B cell (primary cell): Measurements from ENCODE around the gene CNTNAP2. TPM values are rescaled to one million over a fixed set of nuclear protein-coding genes. Genes with fewer than 3 reads are reported as not detected.

Experiments
- ATAC-seq: fragments of 200-7000 bp; cut with Tn5 transposase; one replicate; pipeline ENCODE4 v1.10.0; 2021; ENCODE audit warnings: low read depth, mild to moderate bottlenecking, moderate number of reproducible peaks, moderate library complexity
- CTCF ChIA-PET: fragments of 350-600 bp; sonication (Branson Sonifier 250); formaldehyde crosslinking; loops from one replicate; lab custom pipeline; 2021; ENCODE audit warnings: antibody characterized with exemption, inconsistent platforms; lab: Charles Lee
- POLR2A ChIA-PET: fragments of 350-600 bp; sonication (Branson Sonifier 250); formaldehyde crosslinking; loops from one replicate; lab custom pipeline; 2021; ENCODE audit warnings: antibody characterized with exemption; lab: Charles Lee
- DNase-seq: peaks from one replicate; pipeline ENCODE4 v3.0.0; 2013
- H2AFZ ChIP-seq: 2 replicates; pipeline ENCODE4 v1.6.1; 2012; ENCODE audit warnings: mild to moderate bottlenecking, low read depth, low read length; ENCODE audit not compliant: insufficient read depth, poor library complexity, severe bottlenecking
- H3K27ac ChIP-seq, 2 donors: 1 replicate in 1 of 2; 2 replicates in 1 of 2; pipeline ENCODE4 v1.5.1; 2012 to 2013; ENCODE audit warnings: low read length in 2 of 2, mild to moderate bottlenecking in 2 of 2, moderate library complexity in 1 of 2
- H3K27me3 ChIP-seq, 4 experiments: fragments of 200-600 bp in 1 of 4; sonication (generic) in 1 of 4; replicated peaks in 1 of 4; 1 replicate in 2 of 4; 2 replicates in 2 of 4; pipeline versions ENCODE4 v1.6.1 to v1.7.0; 2013 to 2016; ENCODE audit warnings: low read length in 3 of 4, mild to moderate bottlenecking in 2 of 4, mixed read lengths in 1 of 4, moderate library complexity in 1 of 4; ENCODE audit not compliant: insufficient read depth in 4 of 4, control insufficient read depth in 3 of 4; ENCODE audit errors: control extremely low read depth in 1 of 4
- H3K36me3 ChIP-seq, 2 experiments: replicated peaks in 1 of 2; 1 replicate in 1 of 2; 2 replicates in 1 of 2; pipeline versions ENCODE4 v1.6.1 to v1.7.1; 2013; ENCODE audit warnings: low read length in 1 of 2; ENCODE audit not compliant: insufficient read depth in 2 of 2, control insufficient read depth in 1 of 2; ENCODE audit errors: control extremely low read depth in 1 of 2, extremely low read depth in 1 of 2
- H3K4me1 ChIP-seq, 2 donors: fragments of 200-600 bp in 1 of 2; sonication (generic) in 1 of 2; 1 replicate in 1 of 2; 2 replicates in 1 of 2; pipeline versions ENCODE4 v1.5.1 to v1.6.1; 2013 to 2017; ENCODE audit warnings: low read length in 2 of 2; ENCODE audit not compliant: control insufficient read depth in 2 of 2, insufficient read depth in 2 of 2
- H3K4me2 ChIP-seq: replicated peaks from 2 replicates; pipeline ENCODE3; 2012; ENCODE audit warnings: mild to moderate bottlenecking, low read depth, low read length; ENCODE audit not compliant: poor library complexity, severe bottlenecking
- H3K4me3 ChIP-seq, 5 experiments: fragments of 200-600 bp in 1 of 5; sonication (generic) in 1 of 5; 1 replicate in 3 of 5; 2 replicates in 2 of 5; pipeline versions ENCODE4 v1.5.1 to v1.7.0; 2011 to 2016; ENCODE audit warnings: low read length in 4 of 5, mild to moderate bottlenecking in 4 of 5, low read depth in 2 of 5, control low read depth in 1 of 5, moderate library complexity in 1 of 5; ENCODE audit not compliant: insufficient read depth in 1 of 5; ENCODE audit errors: control extremely low read depth in 1 of 5, extremely low read depth in 1 of 5
- H3K79me2 ChIP-seq: fragments of 200-600 bp; sonication (generic); one replicate; pipeline ENCODE4 v1.6.0; 2016; ENCODE audit warnings: low read length; ENCODE audit not compliant: control insufficient read depth, insufficient read depth
- H3K9ac ChIP-seq: fragments of 200-600 bp; sonication (generic); 2 replicates; pipeline ENCODE4 v1.6.1; 2017; ENCODE audit warnings: mild to moderate bottlenecking, low read length, moderate library complexity
- H3K9me3 ChIP-seq, 3 donors: one replicate each; pipeline versions ENCODE4 v1.6.1 to v1.7.1; 2013; ENCODE audit warnings: low read length in 2 of 3; ENCODE audit not compliant: control insufficient read depth in 2 of 3, insufficient read depth in 1 of 3; ENCODE audit errors: control extremely low read depth in 1 of 3
- H4K20me1 ChIP-seq: 2 replicates; pipeline ENCODE4 v1.6.0; 2012; ENCODE audit warnings: mild to moderate bottlenecking, low read length; ENCODE audit not compliant: insufficient read depth, control insufficient read depth, poor library complexity, severe bottlenecking
- H3K27ac Mint-ChIP-seq: one replicate; pipeline ENCODE4 v1.8.0; 2021; ENCODE audit warnings: mixed read lengths
- H3K27me3 Mint-ChIP-seq: one replicate; pipeline ENCODE4 v1.8.0; 2021; ENCODE audit warnings: mixed read lengths
- H3K4me1 Mint-ChIP-seq: one replicate; pipeline ENCODE4 v1.8.0; 2021; ENCODE audit warnings: mixed read lengths
- H3K4me3 Mint-ChIP-seq: one replicate; pipeline ENCODE4 v1.8.0; 2021; ENCODE audit warnings: mixed read lengths
- H3K9me3 Mint-ChIP-seq: one replicate; pipeline ENCODE4 v1.8.0; 2022; ENCODE audit warnings: mixed read lengths; ENCODE audit not compliant: insufficient read depth
- CTCF ChIP-seq: fragments of 200-600 bp; IDR thresholded peaks from one replicate; pipeline ENCODE4 v1.8.0; 2022; ENCODE audit warnings: antibody characterized with exemption, mild to moderate bottlenecking
- EZH2 ChIP-seq: IDR thresholded peaks from 2 replicates; pipeline ENCODE4 v1.6.1; 2012; ENCODE audit warnings: borderline replicate concordance, low read depth, mild to moderate bottlenecking, moderate library complexity, low read length; ENCODE audit not compliant: insufficient read depth, poor library complexity, severe bottlenecking
- WGBS: methylation state at CpG from one replicate; pipeline ENCODE4 v1.1.5; 2013; ENCODE audit warnings: missing lambda C conversion rate; ENCODE audit not compliant: insufficient coverage; 5-methylcytosine and 5-hydroxymethylcytosine counted together
- intact Hi-C: fragments of 100-400 bp; cut with micrococcal nuclease; formaldehyde crosslinking; loops from one replicate; pipeline ENCODE4 v1.10.0; 2022
- polyA plus RNA-seq: library from polyadenylated mRNA; depleted of rRNA; stranded (reverse); fragments of >200 nt; gene quantifications from 2 replicates; pipeline ENCODE4 v1.2.3, GENCODE V29; 2012
- total RNA-seq, 2 donors: library from RNA; stranded (reverse); fragments of 120-200 nt in 1 of 2; gene quantifications; 1 replicate in 1 of 2; 2 replicates in 1 of 2; pipeline versions ENCODE4 v1.2.3 to v1.2.4, GENCODE V29; 2013 to 2022

CNTNAP2 gene
- total and polyA plus RNA-seq, 2 donors (not counting 1 experiment from before 2014, with no cell fraction given): 7.4 to 16.6 TPM

DNA sequence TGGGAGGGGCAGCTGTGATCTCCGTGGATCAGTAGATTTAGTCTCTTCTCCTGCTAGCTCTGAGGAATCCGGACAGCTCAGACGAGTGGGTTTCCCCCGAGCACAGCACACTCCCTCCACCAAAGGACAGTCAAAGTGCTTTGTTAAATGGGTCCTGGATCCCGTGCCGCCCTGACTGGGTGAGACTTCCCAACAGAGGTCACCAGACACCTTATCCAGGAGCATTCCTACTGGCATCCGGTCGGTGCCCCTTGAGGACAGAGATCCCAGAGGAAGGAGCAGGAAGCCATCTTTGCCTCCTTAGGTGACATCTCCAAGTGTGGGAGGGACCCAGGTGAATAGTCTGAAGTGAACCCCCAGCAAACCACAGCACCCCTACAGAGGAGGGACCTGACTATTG, 1148.9 kb downstream of the CNTNAP2 start:
- Histone ChIP-seq H3K27me3 (no peaks in the 10 kb centered on the region), H3K4me2 (no peak overlapping the region), H3K4me1 (no peaks in the 10 kb centered on the region), H4K20me1 (no peaks in the 10 kb centered on the region), H3K9me3 (peaks cover 0 to 7% (median 0%) of the 10 kb centered on the region in 3 donors), H3K4me3 (no peak overlapping the region), H2AFZ (no peak overlapping the region), H3K36me3 (no peaks in the 10 kb centered on the region), H3K79me2 (no peaks in the 10 kb centered on the region), H3K9ac (no peak overlapping the region), H3K27ac (no peak overlapping the region)
- no peaks in the 10 kb centered on the region for H3K9me3 Mint-ChIP-seq
- WGBS: 98% methylated on average over 4 of the region's 8 CpGs
- no peaks in the 10 kb centered on the region for H3K27me3 Mint-ChIP-seq
- DNase-seq (no peak), ATAC-seq (no peak)
- no peak overlapping the region for H3K27ac Mint-ChIP-seq
- TF ChIP-seq CTCF (no peak), EZH2 (no peak)
- no peaks in the 10 kb centered on the region for H3K4me1 Mint-ChIP-seq
- ChIA-PET POLR2A (no interaction called here), CTCF (no interaction called here)
- intact Hi-C loops: no loop called here
- no peak overlapping the region for H3K4me3 Mint-ChIP-seq

DNA sequence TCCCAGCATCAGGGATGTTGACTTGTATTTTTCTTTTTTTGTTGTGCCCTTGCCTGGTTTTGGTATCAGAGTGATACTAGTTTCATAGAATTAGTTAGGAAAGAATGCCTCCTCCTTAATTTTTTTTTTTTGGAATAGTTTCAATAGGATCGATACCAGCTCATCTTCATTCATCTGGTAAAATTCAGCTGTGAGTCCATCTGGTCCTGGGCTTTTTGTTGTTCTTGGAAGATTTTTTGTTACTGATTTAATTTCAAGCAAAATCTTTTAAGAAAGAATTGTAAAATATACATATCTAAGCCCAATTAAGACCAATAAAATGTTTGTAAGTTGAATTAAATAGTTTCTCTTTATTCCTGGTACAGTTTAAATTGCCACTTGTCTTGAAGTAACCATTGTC, 1159.5 kb downstream of the CNTNAP2 start:
- Mint-ChIP-seq H3K27me3 (no peaks in the 10 kb centered on the region), H3K4me1 (no peaks in the 10 kb centered on the region), H3K27ac (no peak overlapping the region), H3K9me3 (peaks cover 8% of the 10 kb centered on the region), H3K4me3 (no peak overlapping the region)
- Histone ChIP-seq H3K9me3 (peaks cover 0 to 3% (median 0%) of the 10 kb centered on the region in 3 donors), H2AFZ (no peak overlapping the region), H3K27me3 (no peaks in the 10 kb centered on the region), H3K27ac (no peak overlapping the region), H3K4me2 (no peak overlapping the region), H3K4me3 (no peak overlapping the region), H3K79me2 (no peaks in the 10 kb centered on the region), H3K4me1 (no peaks in the 10 kb centered on the region), H3K9ac (no peak overlapping the region), H4K20me1 (no peaks in the 10 kb centered on the region), H3K36me3 (no peaks in the 10 kb centered on the region)
- no peak for DNase-seq
- CTCF ChIA-PET: no interaction called here
- intact Hi-C loops: no loop called here
- no CpG with 5 or more reads among the region's 1 CpG for WGBS
- ATAC-seq: no peak
- TF ChIP-seq EZH2: no peak
- TF ChIP-seq CTCF: no peak
- POLR2A ChIA-PET: no interaction called here
